Measurements from ENCODE around the gene HNRNPLL. TPM values are rescaled to one million over a fixed set of nuclear protein-coding genes. Genes with fewer than 3 reads are reported as not detected.

The HNRNPLL gene
- total RNA-seq, 1 donor from 2014 or later, result 122 TPM

DNA sequence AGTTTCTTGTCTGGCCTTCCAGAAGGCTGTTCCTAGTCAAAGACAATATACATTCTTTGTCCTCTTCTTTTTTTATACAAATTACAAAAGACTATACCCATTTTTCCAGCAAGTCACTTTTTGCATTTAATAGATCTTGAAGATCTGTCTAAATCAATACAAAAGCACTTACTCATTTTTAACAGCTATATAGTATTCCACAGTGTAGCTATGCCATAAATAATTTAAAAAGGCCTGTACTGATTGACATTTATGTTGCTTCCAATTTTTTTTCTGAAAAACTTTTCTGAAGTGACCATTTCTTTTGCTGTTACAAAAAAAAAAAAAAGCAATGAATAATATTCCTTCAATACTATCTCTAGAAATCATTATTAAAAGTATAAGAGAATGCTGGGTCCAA, 30.3 kb upstream of the HNRNPLL start:
- Mint-ChIP-seq H3K4me3 (ENCODE audit: low read depth) (no peak overlapping the region), H3K36me3 (ENCODE audit: insufficient read depth) (no peaks in the 10 kb centered on the region), H3K9me3 (ENCODE audit: low read depth) (peaks cover 3% of the 10 kb centered on the region), H3K4me1 (ENCODE audit: low read depth) (peaks cover 21% of the 10 kb centered on the region), H3K27me3 (no peaks in the 10 kb centered on the region), H3K27ac (no peak overlapping the region)
- TF ChIP-seq, protein P1, sequence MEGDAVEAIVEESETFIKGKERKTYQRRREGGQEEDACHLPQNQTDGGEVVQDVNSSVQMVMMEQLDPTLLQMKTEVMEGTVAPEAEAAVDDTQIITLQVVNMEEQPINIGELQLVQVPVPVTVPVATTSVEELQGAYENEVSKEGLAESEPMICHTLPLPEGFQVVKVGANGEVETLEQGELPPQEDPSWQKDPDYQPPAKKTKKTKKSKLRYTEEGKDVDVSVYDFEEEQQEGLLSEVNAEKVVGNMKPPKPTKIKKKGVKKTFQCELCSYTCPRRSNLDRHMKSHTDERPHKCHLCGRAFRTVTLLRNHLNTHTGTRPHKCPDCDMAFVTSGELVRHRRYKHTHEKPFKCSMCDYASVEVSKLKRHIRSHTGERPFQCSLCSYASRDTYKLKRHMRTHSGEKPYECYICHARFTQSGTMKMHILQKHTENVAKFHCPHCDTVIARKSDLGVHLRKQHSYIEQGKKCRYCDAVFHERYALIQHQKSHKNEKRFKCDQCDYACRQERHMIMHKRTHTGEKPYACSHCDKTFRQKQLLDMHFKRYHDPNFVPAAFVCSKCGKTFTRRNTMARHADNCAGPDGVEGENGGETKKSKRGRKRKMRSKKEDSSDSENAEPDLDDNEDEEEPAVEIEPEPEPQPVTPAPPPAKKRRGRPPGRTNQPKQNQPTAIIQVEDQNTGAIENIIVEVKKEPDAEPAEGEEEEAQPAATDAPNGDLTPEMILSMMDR (IDR thresholded peaks at IDR 0.05; ENCODE audit: unreplicated experiment), result no peak
- no peak for DNase-seq (ENCODE audit: low spot score, unreplicated experiment)

DNA sequence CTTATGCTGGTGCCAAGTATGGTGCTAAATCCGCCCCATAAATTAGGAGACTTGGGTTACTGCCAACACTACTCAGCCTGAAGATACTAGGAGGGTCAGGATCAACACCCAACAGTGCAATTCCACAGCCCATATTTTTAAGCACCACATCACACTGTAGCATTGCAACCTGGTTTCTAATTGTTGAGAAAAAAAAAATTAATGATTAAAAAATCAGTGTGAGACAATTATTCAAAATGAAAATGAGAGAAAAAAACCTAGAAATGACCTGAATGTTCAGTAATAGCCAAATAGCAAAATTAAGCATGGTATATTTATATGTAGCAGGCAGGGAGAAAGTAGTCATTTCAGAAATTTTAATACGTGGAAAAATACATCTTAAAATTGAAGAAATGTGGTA, 29.2 kb upstream of the HNRNPLL start:
- Mint-ChIP-seq H3K4me3 (ENCODE audit: low read depth) (no peak overlapping the region), H3K36me3 (ENCODE audit: insufficient read depth) (no peaks in the 10 kb centered on the region), H3K27ac (no peak overlapping the region), H3K27me3 (no peaks in the 10 kb centered on the region), H3K4me1 (ENCODE audit: low read depth) (peaks cover 30% of the 10 kb centered on the region), H3K9me3 (ENCODE audit: low read depth) (peaks cover 3% of the 10 kb centered on the region)
- DNase-seq (ENCODE audit: low spot score, unreplicated experiment), result no peak
- TF ChIP-seq, protein P1 (IDR thresholded peaks at IDR 0.05; ENCODE audit: unreplicated experiment), result no peak

DNA sequence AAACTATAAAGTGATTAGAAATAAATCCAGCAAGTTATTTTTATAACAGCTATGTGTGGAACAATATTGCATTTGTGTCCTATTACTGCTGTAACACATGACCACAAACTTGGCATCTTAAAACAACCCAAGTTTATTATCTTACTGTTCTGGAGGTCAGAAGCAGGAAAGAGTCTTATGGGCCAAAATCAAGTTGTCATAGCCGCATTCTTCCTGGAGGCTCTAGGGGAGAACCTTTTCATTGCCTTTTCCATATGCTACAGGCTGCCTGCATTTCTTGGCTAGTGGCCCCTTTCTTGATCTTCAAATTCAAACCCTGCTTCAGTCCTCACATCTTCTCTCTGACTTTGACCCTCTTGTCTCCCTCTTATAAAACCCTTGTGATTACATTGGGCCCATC, 27.0 kb upstream of the HNRNPLL start:
- Mint-ChIP-seq H3K27me3 (no peaks in the 10 kb centered on the region), H3K4me1 (ENCODE audit: low read depth) (peaks cover 41% of the 10 kb centered on the region), H3K9me3 (ENCODE audit: low read depth) (peaks cover 6% of the 10 kb centered on the region), H3K36me3 (ENCODE audit: insufficient read depth) (peaks cover 2% of the 10 kb centered on the region), H3K4me3 (ENCODE audit: low read depth) (no peak overlapping the region), H3K27ac (no peak overlapping the region)
- no peak for DNase-seq (ENCODE audit: low spot score, unreplicated experiment)
- TF ChIP-seq, protein P1 (IDR thresholded peaks at IDR 0.05; ENCODE audit: unreplicated experiment), result no peak

DNA sequence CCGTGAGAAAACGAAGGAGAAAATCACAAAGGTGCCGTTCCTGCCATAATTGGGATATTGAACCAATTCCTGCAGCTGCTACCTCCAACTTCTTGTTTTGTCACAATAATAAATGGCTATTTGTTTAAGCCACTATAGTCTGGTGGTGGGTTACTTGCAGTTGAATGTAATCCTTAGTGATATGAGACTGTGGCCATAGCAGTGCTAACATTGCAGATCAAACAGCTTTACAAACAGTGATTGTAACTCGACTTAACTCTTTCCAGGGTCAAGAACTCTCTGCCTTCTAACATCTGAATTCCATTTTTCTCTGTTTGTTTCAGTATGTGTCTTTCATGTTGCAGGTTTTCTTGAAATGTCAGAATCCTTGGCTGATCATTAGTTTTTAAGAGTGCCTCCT, 24.7 kb upstream of the HNRNPLL start:
- peaks cover 4% of the 10 kb centered on the region for H3K9me3 Mint-ChIP-seq (ENCODE audit: low read depth)
- TF ChIP-seq, protein P1 (IDR thresholded peaks at IDR 0.05; ENCODE audit: unreplicated experiment), result no peak
- peaks cover 2% of the 10 kb centered on the region for H3K36me3 Mint-ChIP-seq (ENCODE audit: insufficient read depth)
- peaks cover 39% of the 10 kb centered on the region for H3K4me1 Mint-ChIP-seq (ENCODE audit: low read depth)
- H3K27me3 Mint-ChIP-seq, result no peaks in the 10 kb centered on the region
- no peak for DNase-seq (ENCODE audit: low spot score, unreplicated experiment)
- H3K4me3 Mint-ChIP-seq (ENCODE audit: low read depth), result peak overlapping the region; percentile 7
- H3K27ac Mint-ChIP-seq, result peak overlapping the region; percentile 92

DNA sequence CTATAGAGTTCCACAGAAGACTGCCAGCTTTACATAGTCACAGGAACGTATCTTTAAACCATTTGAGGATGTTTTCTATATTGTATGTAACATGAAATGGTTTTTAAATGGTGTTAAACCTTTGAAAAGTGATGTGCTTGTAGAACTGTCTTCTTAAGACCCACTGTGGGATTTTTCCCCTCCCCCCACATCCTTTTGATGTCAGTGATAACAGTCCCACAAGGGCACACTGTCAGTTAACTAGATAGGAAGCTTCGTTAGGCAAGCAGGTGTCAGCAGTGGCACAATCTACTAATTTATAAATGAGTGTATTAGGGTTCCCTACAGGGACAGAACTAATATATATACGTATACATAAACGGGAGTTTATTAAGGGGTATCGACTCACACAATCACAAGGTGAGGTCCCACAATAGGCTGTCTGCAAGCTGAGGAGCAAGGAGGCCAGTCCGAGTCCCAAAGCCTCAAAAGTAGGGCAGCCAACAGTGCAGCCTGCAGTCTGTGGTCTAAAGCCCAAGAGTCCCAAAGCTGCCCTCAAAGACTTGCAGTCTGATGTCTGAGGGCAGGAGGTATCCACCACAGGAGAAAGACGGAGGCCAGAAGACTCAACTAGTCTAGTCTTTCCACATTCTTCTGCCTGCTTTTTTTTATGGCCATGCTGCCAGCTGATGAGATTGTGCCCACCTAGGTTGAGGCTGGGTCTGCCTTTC, 23.8 kb upstream of the HNRNPLL start:
- H3K27ac Mint-ChIP-seq, result peak overlapping the region; percentile 92
- H3K36me3 Mint-ChIP-seq (ENCODE audit: insufficient read depth), result peaks cover 3% of the 10 kb centered on the region
- peaks cover 4% of the 10 kb centered on the region for H3K9me3 Mint-ChIP-seq (ENCODE audit: low read depth)
- DNase-seq (ENCODE audit: low spot score, unreplicated experiment), result no peak
- peak overlapping the region; percentile 22 for H3K4me3 Mint-ChIP-seq (ENCODE audit: low read depth)
- H3K4me1 Mint-ChIP-seq (ENCODE audit: low read depth), result peaks cover 41% of the 10 kb centered on the region
- TF ChIP-seq, protein P1 (IDR thresholded peaks at IDR 0.05; ENCODE audit: unreplicated experiment), result no peak
- H3K27me3 Mint-ChIP-seq, result no peaks in the 10 kb centered on the region

Data from progenitor cell of endocrine pancreas (in vitro differentiated cells).